ENCODE measurements around the gene TOM1.

DNA sequence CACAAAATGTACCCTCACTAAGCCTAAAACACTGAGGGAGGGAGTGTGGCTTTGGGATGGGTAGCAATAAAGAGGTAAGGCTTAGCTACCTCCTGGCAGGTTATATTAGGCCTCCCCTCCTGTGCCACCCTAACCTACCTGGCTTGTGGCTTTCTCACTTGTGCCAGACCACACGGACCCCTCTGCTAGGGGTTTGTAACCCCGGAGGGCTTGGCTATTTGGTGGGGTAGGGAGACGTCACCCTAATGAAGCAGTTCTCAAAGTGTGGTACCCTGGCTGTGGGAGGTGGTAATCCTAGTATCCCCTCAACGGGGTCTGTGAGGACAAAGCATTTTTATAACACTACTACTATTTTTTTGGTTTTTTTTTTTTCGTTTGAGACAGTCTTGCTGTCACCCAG is 91.2 kb downstream of the TOM1 start:
- TF ChIP-seq TARDBP (IDR thresholded peaks at IDR 0.05) = no peak
- no peak for TF ChIP-seq SUZ12 (IDR thresholded peaks at IDR 0.05)
- TF ChIP-seq ELF4 (IDR thresholded peaks at IDR 0.05) = no peak
- TF ChIP-seq SP1 (IDR thresholded peaks at IDR 0.05) = no peak
- no peak for TF ChIP-seq LEF1 (IDR thresholded peaks at IDR 0.05; ENCODE audit: borderline replicate concordance)
- TF ChIP-seq FOXK2 (IDR thresholded peaks at IDR 0.05) = no peak
